NCI-H2107 (cell line): ENCODE data around the gene SYT8.

Experiments
- DNase-seq: peaks from one replicate; lab custom pipeline; 2025; lab: John Stamatoyannopoulos, UW

SYT8 gene

GRCh38 chr11:1819074-1819473 is 15.7 kb upstream of the SYT8 start:
- no peak for DNase-seq

GRCh38 chr11:1820463-1821325 is 14.1 kb upstream of the SYT8 start:
- no peak for DNase-seq

- no peak for DNase-seq
Observed at GRCh38 chr11:1821562-1821961, 13.2 kb upstream of the SYT8 start.

- no peak for DNase-seq
Observed at GRCh38 chr11:1822648-1823375, 12.0 kb upstream of the SYT8 start.

GRCh38 chr11:1823376-1824220 is 11.2 kb upstream of the SYT8 start:
- DNase-seq = no peak

- no peak for DNase-seq
Observed at GRCh38 chr11:1824221-1825038, 10.4 kb upstream of the SYT8 start.

GRCh38 chr11:1825039-1825740 is 9.6 kb upstream of the SYT8 start:
- no peak for DNase-seq

- no peak for DNase-seq
Observed at GRCh38 chr11:1825785-1826451, 8.9 kb upstream of the SYT8 start.

GRCh38 chr11:1826552-1827094 is 8.2 kb upstream of the SYT8 start:
- DNase-seq = no peak

GRCh38 chr11:1827095-1827813 is 7.5 kb upstream of the SYT8 start:
- DNase-seq = peak; percentile 21

- DNase-seq = no peak
Observed at GRCh38 chr11:1827931-1828330, 6.9 kb upstream of the SYT8 start.

- DNase-seq = no peak
Observed at GRCh38 chr11:1828542-1828941, 6.2 kb upstream of the SYT8 start.

GRCh38 chr11:1829039-1829820 is 5.6 kb upstream of the SYT8 start:
- no peak for DNase-seq

- no peak for DNase-seq
Observed at GRCh38 chr11:1830004-1830321, 4.8 kb upstream of the SYT8 start.

GRCh38 chr11:1830322-1831223 is 4.2 kb upstream of the SYT8 start:
- DNase-seq = no peak

GRCh38 chr11:1831338-1832210 is 3.2 kb upstream of the SYT8 start:
- DNase-seq = no peak
